Body of pancreas (tissue), 4 donors: ENCODE results near the gene KLB.

Experiments
- CTCF ChIP-seq, 7 experiments: fragments of 450-650 bp in 4 of 7; fragments of 200-600 bp in 3 of 7; sonication (generic) in 3 of 7; IDR thresholded peaks; one replicate each; pipeline ENCODE4 v1.5.1; 2016 to 2019; ENCODE audit warnings: antibody characterized with exemption in 7 of 7
- POLR2A ChIP-seq, 3 donors: fragments of 450-650 bp; IDR thresholded peaks; one replicate each; pipeline ENCODE4 v1.6.1; 2016; ENCODE audit warnings: antibody characterized with exemption in 3 of 3, mild to moderate bottlenecking in 2 of 3

- TF ChIP-seq POLR2A (IDR thresholded peaks at IDR 0.05) (no peak), CTCF (IDR thresholded peaks at IDR 0.05) (no peak)
These were observed 12.0 kb upstream of the KLB start for GRCh38 chr4:39394706-39395105.
